Hypothalamus (tissue), 51 donors: Measurements from ENCODE around the gene KAZN.
A peak's percentile ranks its signal among the peaks of the same experiment; 100 is the strongest.

Source experiments
- DNase-seq, 51 donors: peaks; one replicate each; lab custom pipeline; 2025; lab: John Stamatoyannopoulos, UW

KAZN gene

DNA sequence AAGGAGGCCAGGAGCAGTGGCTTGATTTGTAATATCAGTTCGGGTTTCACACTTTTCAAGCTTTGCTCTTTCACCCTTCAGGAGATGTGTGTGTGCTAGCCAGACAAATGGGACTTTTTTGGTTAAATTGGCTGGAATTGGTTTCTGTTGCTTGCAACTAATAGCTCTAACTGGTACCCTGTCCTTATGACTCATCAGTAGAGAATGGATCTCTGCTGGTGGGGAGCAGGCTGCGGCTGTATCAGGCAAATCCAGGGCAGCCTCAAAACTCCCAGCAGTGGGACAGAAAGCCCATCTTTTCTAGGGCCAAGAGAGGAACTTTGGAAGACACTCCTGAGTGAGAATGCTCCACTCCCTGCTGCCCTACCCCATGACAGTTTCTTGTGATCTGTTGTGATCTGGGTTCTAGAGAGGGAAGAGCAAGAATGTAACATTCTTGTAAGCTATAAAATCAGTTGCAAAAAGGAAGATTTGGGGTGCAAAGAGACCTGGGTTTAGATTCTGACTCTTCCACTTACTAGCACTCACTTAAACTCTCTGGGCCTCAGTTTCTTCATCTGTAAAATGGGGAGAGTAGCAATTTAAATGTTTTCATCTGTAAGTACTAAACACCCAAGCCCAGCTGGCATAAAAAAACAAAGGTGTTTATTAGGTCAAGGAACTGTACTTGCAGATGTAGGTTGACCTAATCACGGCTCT lies 298.0 kb downstream of the KAZN start:
- DNase-seq, result no peak

DNA sequence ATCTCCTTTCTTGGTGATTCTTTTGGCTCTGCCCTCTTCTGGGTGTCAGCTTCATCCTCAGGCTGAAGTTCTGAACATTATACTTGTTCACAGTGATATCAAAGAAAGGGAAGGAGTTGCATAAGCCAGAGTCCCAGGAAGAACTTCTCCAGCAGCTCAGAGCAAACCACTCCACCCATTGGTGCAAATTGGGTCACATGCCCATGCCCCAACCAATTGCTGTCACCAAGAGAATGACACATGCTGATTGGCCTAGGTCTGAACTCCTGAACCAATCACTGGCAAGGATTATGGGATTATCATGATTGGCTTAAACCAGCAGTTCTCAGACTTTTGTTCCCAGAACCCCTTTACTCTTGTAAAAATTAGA lies 298.6 kb downstream of the KAZN start:
- DNase-seq, result no peak

DNA sequence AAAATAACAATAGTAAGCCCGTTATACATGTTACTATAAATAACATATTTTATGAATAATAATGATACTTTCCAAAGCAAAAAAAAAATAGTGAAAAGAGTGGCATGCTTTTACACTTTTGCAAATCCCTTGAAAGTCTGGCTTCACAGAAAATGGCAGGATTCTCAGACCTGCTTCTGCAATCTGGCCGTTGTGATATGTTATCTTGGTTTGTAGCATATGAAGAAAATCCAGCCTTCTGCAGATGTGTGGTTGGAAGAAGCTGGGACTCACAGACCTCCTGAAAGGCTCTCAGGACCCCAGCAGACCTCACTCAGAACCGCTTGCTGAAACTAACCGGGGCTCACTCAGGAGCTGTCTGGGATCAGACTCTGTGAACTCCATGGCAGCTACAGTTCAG lies 299.1 kb downstream of the KAZN start:
- DNase-seq, result no peak

DNA sequence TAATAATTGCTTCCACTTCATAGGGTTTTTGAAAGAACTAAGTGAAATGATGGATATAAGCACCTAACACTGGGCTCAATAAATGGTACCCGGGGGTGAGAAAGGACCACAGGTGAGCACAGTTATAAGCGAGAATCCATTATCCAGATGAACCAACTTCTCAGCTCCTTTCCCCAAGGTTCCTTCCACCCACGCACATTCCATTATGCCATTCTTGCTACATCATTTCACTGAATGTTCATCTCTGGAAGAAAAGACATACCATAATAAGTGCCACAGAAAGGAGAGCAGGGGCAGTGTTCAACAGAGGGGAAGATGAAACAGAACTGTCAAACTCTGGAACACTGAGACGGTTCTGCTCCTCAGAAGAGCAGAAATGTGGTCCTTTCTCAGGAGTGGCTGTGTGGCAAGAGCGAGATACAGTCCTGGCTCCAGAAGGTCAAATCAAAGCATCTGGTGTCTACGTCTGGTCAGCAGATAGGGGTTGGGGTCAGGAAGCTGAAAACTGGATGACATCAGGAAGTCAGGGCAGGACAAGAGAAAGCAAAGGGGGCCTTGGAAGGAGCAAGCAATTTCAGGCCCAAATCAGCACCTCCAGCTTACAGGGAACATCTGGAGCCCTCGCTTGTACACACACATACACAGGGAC lies 299.6 kb downstream of the KAZN start:
- peak in 1 of 51 donors; percentile 5 for DNase-seq

DNA sequence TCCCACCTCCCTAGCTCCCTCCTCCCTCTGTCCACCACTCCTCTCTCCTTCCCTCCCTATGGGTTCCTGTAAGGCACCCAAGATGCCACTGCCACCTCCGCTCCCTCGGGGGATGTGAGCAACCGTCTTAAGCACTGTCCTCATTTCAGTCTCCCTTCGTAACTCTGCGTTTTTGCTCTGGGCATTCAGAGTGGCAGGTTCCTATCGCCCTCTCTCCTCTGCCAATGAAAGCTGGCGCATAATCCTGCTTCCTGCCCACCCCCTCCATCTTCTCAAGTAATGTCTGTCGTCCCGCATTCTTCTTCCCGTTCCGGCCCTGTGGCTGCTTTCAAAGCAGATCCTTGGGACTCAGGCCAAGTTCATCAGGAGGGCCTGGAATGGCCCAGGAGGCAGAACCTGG lies 301.2 kb downstream of the KAZN start:
- no peak for DNase-seq

DNA sequence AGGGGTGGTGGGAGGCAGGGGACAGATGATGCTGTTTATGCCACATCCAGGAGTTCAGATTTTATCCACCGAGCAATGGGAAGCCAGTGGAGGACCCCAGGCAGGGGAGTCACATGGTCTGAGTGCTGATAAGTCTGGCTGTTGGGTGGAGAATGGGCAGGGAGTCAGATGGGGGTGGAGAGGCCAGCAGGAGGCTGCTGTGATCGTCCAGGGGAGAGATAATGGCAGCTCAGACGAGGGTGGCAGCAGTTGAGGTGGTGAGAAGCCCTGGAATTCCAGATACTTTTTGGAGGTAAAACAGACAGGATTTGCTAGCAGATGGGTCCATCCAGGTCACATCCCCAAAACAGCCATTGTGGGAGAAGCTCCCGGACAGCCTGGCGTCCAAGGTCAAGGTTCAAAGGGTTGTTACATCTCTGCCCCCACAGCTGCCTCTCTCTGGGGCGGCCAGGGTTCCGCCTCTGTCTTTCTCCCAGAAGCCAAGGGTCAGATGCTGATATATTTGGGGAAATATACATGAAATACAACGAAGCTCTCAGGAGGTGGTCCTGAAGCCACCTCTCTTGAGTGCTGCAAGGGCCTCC lies 303.0 kb downstream of the KAZN start:
- DNase-seq, result no peak

DNA sequence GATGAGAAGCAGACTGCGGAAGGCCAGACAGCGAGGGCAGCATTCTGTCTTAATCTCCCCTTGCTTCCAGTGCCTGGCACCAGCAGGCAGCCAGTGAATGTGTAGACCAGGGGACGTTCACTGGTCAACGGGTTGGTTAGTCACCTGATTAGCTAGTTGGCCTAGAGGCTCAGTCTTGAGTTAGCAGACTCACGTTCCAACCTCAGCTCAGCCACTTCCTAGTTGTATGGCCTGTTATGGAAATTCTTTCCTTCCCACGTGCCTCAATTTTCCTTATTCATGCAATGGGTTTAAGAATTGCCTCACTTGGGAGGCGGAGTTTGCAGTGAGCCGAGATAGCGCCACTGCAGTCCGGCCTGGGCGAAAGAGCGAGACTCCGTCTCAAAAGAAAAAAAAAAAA lies 305.4 kb downstream of the KAZN start:
- DNase-seq, result no peak

DNA sequence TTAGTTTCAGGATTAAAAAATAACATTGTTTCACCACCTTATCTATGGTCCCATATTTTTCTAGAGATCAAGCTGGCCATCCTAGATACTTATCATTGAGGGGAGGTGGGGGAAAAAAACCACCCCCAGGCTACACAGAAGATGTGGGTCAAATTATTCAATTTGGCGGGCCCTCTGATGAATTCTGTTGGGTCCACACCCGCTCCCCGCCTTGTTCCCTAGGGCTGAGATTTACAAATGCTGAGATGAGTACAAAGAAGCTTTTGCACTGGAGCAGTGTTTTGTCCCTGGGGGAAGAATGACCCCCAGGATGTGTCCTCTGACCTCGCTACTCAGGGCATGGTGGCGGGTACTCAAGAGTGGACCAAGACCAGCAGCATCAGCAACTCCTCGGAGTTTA lies 308.2 kb downstream of the KAZN start:
- no peak for DNase-seq

DNA sequence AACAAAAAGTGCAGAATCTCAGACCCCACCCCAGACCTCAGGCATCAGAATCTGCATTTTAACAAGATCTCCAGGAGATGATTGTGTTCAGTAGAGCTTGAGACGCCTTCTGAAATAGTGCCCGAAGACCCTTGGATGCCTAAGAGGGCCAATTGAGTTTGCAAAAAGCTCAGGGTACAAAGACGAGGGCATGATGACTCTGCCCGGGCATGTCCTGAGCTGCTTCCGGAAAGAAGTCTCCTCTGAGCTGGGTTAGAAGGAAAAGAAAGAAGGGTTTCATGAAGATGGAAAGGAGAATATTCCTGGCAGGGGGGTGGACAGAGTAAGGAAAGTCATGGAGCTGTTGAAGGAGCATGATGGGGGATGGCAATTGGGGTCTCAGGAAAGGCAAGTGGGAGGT lies 308.9 kb downstream of the KAZN start:
- no peak for DNase-seq

DNA sequence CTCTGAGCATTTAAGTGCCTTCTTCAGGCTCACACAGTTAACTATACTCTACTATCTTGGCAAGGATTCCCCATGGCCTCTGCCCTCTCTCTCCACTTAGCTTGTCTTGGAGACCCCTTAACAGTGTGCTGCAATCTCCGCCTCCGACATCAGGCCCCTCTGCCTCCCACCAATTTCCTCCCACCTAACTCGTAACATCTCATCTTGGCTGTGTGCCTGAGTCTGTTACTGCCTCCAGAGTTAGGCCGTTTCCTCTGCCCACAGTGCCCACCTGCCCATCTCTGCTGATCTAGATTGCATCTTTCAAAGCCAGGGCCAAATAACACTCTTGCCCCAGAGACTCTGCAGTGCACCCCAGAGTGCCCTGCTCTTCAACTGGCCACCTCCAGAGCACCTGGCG lies 310.8 kb downstream of the KAZN start:
- no peak for DNase-seq

DNA sequence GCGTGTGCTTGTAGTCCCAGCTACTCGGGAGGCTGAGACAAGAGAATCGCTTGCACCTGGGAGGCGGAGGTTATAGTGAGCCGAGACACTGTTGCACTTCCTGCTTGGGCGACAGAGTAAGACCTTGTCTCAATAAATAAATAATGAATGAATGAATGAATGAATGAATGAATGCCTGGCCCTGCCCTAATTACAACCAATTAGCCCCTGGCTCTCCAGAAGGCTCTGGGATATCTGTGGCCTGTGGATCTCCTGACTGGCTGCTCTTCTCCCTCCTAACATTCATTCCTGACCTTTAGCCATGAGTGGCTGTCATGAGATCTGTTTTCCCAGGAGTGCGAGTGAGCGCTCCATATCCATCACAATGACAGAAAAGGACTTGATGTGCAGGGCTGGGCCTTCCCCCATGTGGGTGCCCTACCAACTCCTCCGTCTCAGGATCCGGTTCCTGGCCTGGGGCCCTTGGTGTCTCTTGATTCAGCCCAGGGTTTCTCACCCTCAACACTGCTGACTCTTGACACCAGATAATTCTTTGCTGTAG lies 311.5 kb downstream of the KAZN start:
- DNase-seq, result no peak

DNA sequence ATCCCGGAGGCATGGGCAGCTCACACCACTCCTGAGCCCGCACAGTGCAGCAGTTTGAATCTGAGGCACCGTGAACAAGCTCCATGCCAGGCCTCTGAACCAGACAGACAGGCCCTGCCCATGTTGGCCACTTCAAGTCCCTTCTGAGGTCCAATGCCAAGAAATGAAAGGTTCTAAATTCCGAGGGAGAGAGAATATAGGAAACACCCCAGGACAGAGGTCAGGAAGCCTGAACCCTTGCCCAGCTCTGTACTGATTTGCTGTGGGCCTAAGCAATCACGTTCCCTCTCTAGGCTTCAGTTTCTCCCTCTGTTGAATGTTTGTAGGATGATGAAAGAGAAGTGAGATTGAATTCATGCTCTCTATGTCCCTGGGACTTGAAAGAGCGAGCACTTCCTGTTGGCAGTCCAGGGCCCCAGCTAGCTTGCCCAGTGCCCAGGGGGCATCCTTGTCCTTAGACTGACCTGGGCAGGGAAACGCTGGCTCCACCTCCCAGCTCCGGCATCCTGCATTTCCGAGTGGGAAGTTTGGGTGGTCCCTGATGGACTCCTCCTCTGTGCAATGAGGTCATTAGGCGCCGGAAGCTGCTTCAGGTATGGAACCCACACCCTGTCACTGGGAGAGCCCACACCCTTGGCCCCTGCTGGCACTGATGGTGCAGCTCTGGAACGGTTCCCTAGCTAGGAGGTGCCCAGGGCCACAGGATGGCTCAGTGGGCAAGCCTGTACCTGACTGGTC lies 312.7 kb downstream of the KAZN start:
- no peak for DNase-seq

DNA sequence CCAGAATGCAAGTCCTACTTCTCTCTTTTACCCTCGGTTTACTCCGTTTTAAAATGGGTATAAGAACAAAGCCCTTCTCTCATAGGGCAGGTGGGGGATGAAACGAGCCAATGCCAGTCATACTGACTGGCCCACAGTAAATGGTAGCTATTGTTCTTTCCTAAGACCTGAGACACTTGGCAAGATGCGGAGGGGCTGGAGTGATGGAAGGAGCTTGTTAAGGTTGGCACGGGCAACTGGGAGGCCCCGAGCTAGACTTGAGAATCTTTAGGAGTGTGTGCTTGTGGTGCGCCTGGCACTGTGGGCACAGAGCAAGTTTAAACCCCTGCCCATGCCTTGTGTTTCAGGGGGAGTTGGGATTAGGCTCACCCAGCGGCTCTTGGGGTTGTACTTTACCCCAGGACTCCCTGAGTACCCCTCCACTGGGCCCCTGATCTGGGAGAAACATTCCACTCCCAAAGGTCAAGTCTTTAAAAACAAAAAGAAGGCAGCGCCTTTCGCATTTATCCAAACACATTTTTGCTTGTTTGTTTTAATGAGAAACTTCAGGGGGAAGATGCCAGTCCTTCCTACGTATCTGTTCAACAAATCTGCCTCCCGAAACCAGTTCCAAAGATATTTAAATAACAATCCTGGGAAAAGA lies 314.5 kb downstream of the KAZN start:
- peak in 1 of 51 donors; percentile 17 for DNase-seq

DNA sequence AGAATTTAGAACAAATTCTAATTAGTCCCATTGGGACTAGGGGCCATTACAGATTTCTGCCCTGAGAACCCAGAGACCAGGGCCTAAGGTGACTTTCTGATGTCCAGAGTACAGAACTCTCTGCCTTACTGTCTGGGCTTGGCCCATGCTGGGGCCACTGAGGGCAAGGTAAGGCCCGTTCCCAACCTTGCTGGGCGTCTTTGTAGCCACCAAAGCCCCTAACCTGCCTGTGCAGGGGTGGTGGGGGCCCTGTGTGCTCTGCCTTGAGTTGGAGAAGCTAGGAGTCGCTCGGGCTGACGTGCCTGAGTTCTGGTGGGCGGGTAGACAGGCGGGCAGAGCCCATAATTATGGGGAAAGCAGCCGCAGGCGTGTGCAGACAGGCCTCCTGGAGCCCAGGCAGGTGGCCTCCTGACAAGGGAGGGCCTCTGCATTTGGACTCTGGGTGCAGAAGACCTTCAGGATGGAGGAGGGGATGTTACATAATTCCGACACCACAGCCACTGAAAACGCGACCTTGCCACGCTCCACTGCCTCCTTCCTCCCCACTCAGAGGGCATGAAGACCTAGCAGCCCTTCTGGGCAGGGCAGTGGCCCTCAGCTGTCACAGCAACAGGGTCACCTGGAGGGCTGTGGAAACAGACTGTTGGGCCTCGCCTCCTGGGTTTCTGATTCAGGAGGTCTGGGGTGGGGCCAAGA lies 315.1 kb downstream of the KAZN start:
- no peak for DNase-seq

DNA sequence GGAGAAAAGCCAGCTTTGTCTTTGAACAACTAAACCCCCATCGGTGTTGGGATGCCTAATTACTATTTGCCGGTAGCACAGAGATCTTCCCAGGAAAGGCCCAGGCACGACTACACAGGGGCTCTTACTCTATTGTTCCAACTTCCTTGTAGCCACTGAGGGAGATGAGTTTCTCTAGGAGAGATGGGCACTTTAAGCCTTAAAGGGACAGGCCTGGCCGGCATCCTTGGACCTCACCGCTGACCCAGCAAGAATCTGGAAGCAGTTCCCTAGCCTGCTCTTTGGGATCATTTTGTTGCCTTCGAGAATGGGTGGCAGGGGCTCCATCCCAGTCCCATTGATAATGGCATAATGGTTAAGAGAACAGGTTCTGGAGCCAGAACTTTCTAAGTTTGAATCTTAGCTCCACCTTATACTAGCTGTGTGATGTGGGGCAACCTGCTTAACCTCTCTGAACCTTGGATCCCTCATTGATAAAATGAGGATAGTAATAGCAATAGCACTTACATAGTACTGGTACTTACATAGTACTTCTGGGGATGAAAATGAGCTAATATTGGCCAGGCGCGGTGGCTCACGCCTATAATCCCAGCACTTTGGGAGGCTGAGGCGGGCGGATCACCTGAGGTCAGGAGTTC lies 316.0 kb downstream of the KAZN start:
- DNase-seq, result no peak

DNA sequence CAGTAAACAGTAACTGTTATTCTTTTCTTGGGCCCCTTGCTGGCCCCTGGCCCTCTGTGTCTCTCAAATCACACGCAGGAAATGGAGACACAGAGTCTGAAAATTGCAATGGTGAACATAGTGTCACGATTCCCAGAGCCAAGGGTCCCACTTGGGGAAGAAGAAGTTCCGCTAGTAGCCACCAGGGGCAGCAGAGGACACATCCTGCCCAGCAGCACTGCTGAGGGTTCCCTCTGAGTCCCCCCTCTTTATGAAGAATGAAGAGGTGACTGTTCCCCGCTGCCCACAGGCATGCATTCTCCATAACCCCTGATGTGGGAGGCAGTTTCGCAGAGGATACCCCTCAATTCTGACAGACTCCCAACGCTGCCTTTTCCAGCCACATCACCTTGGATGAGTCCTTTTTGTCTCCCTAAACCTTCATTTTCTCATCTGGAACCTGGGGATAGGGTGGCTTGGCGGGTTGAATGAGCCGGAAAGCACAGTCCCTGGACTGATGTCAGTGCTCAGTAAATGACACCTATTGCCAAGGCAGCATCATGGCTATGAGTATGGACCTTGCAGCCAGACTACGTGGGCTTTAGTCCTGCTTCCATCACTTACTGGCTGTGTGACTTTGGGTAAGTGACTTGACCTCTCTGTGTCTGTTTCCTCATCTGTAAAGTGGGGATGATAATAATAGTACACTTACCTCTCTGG lies 317.0 kb downstream of the KAZN start:
- DNase-seq, result peak in 28 of 51 donors; percentile 7 to 64 (median 30)

DNA sequence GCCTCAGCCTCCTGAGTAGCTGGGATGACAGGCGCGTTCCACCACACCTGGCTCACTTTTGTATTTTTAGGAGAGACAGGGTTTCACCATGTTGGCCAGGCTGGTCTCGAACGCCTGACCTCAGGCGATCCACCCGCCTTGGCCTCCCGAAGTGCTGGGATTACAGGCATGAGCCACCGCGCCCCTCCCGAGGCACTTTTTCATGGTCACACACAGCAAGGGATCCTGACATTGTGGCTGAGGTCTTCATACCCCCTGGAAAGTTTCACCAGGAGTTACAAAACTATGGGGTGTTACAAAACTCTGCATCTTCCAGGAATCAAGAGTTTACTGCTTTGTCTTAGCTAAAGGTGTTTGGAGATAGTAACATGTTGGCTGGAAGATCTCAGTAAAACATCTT lies 320.8 kb downstream of the KAZN start:
- no peak for DNase-seq

DNA sequence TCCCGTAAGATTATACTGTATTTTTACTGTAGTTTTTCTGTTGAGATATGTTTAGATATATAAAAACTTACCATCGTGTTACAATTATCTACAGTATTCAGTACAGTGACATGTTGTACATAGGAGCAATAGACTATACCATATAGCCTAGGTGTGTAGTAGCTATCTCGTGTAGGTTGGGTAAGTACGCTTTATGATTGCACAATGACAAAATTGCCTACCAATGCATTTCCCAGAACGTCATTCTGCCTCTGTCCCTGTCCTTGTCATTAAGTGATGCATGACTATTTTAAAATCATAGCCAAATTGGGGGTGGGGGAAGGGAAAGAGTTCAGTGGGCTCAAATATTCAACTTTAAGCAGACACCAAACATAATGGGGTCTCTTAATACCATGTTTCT lies 321.3 kb downstream of the KAZN start:
- no peak for DNase-seq

DNA sequence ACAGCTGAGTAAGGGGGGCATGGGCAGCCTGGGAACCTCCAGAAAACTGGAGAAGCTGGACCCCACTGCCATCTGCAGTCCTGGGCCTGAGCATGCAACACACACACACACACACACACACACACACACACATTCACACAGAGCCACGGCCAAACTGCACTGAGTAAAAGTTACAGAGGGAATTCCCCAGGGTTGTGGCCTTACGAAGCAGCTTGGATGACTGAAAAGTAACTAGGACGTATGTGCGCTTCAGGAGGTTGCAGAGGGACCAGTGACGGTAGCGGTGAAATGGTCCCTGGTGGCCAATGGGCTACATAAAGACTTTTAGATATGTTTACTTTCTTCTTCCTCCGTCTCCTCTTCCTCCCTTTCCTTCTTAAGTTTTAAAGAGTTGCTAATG lies 322.6 kb downstream of the KAZN start:
- no peak for DNase-seq
